K562 (cell line): Measurements from ENCODE around the gene PRR7. TPM values are rescaled to one million over a fixed set of nuclear protein-coding genes. Genes with fewer than 3 reads are reported as not detected.
A peak's percentile ranks its signal among the peaks of the same experiment; 100 is the strongest.

Experiments
- ATAC-seq: fragments of 200-7000 bp; cut with Tn5 transposase; 3 replicates; pipeline ENCODE4 v1.9.1; 2020; ENCODE audit warnings: moderate library complexity
- BruUV-seq: library from RNA; stranded (reverse); fragments of 400-500 nt; replicated peaks from 2 replicates; lab custom pipeline; 2021; lab: Mats Ljungman, UMichigan
- CTCF ChIA-PET: fragments of 300-600 bp; formaldehyde crosslinking; extraction: SDS; loops from one replicate; lab custom pipeline; 2021; ENCODE audit warnings: low intra/inter-chr PET ratio; lab: Yijun Ruan, JAX
- POLR2A ChIA-PET: fragments of 300-600, 350-650 bp; sonication (Branson Sonifier 250); formaldehyde crosslinking; extraction: SDS; loops from one replicate; lab custom pipeline; 2021; ENCODE audit warnings: antibody characterized with exemption, inconsistent platforms; lab: Yijun Ruan, JAX
- DNase-seq, 4 experiments: peaks; one replicate each; pipeline versions ENCODE4 v3.0.0 to v3.0.0-alpha.2; 2011 to 2018; ENCODE audit warnings: low spot score in 3 of 4, mixed read lengths in 3 of 4; ENCODE audit errors: extremely low read depth in 1 of 4
- FAIRE-seq: peaks from 2 replicates; lab custom pipeline; 2011; peaks lifted over from hg19 to GRCh38; lab: Jason Lieb, UNC
- H2AFZ ChIP-seq: 2 replicates; pipeline ENCODE4 v1.6.0; 2011; ENCODE audit warnings: low read depth, low read length, control low read depth, inconsistent platforms
- H3K27ac ChIP-seq: fragments of 200-600 bp; 3 replicates; pipeline ENCODE4 v1.8.0; 2011; ENCODE audit warnings: low read depth, mild to moderate bottlenecking, control low read depth, inconsistent platforms, low read length, moderate library complexity, mixed read lengths; ENCODE audit errors: extremely low read depth
- H3K27me3 ChIP-seq, 2 experiments: fragments of 300-600 bp in 1 of 2; 2 replicates in 1 of 2; 3 replicates in 1 of 2; pipeline versions ENCODE4 v1.6.0 to v1.8.0; 2011; ENCODE audit warnings: inconsistent platforms in 2 of 2, low read length in 2 of 2, mild to moderate bottlenecking in 1 of 2, mixed read lengths in 1 of 2, moderate library complexity in 1 of 2; ENCODE audit not compliant: control insufficient read depth in 2 of 2, insufficient read depth in 2 of 2
- H3K36me3 ChIP-seq: fragments of 300-600 bp; 3 replicates; pipeline ENCODE4 v1.8.0; 2011; ENCODE audit warnings: mild to moderate bottlenecking, low read length, inconsistent platforms; ENCODE audit not compliant: control insufficient read depth, insufficient read depth
- H3K4me1 ChIP-seq, 2 experiments: fragments of 200-600 bp in 1 of 2; replicated peaks in 1 of 2; 2 replicates in 1 of 2; 3 replicates in 1 of 2; pipeline versions ENCODE4 v1.5.1 to v1.8.0; 2011; ENCODE audit warnings: inconsistent platforms in 2 of 2, low read length in 2 of 2, mild to moderate bottlenecking in 1 of 2, mixed read lengths in 1 of 2, moderate library complexity in 1 of 2; ENCODE audit not compliant: control insufficient read depth in 2 of 2, insufficient read depth in 2 of 2
- H3K4me2 ChIP-seq: 2 replicates; pipeline ENCODE4 v1.6.1; 2011; ENCODE audit warnings: low read length, control low read depth, inconsistent platforms, mixed read lengths; ENCODE audit not compliant: insufficient read depth
- H3K4me3 ChIP-seq: fragments of 200-600 bp; sonication (generic), shearing (Covaris generic); 2 replicates; pipeline ENCODE4 v1.5.1; 2016; ENCODE audit warnings: control low read depth, inconsistent platforms
- H3K79me2 ChIP-seq: fragments of 200-600 bp; 3 replicates; pipeline ENCODE4 v1.8.0; 2011; ENCODE audit warnings: low read length, inconsistent platforms; ENCODE audit not compliant: control insufficient read depth, insufficient read depth
- H3K9ac ChIP-seq, 2 experiments: 2 replicates each; pipeline versions ENCODE4 v1.6.0 to v1.6.1; 2011; ENCODE audit warnings: low read depth in 2 of 2, low read length in 2 of 2, control low read depth in 1 of 2, inconsistent platforms in 1 of 2, mild to moderate bottlenecking in 1 of 2, mixed read lengths in 1 of 2; ENCODE audit not compliant: insufficient read depth in 1 of 2
- H3K9me1 ChIP-seq: one replicate; pipeline ENCODE4 v1.6.0; 2011; ENCODE audit warnings: inconsistent platforms, mild to moderate bottlenecking, low read length, moderate library complexity; ENCODE audit not compliant: control insufficient read depth, insufficient read depth
- H3K9me3 ChIP-seq: replicated peaks from 2 replicates; pipeline ENCODE4 v1.5.1; 2011; ENCODE audit warnings: low read depth, low read length, inconsistent platforms; ENCODE audit not compliant: control insufficient read depth, insufficient read depth
- H4K20me1 ChIP-seq: replicated peaks from 2 replicates; pipeline ENCODE4 v1.6.1; 2011; ENCODE audit warnings: low read length, inconsistent platforms, mixed read lengths; ENCODE audit not compliant: control insufficient read depth, insufficient read depth
- POLR2G ChIP-seq: fragments of 200-400 bp; formaldehyde crosslinking; IDR thresholded peaks from 2 replicates; pipeline ENCODE4 v1.6.1; 2017; ENCODE audit warnings: low read depth, mild to moderate bottlenecking, antibody characterized with exemption, low read length, moderate library complexity
- TRIM28 ChIP-seq: fragments of 450-650 bp; IDR thresholded peaks from 2 replicates; pipeline ENCODE4 v1.6.1; 2017
- ZNF778 ChIP-seq: fragments of 450-650 bp; formaldehyde crosslinking; IDR thresholded peaks from 2 replicates; pipeline ENCODE4 v1.4.0; 2020; ENCODE audit warnings: mild to moderate bottlenecking, moderate library complexity
- WGBS: fragments of 100-300 bp; shearing (Covaris generic); methylation state at CpG from one replicate; pipeline ENCODE4 v1.1.6; 2016; ENCODE audit warnings: low coverage, mixed read lengths; ENCODE audit not compliant: insufficient coverage; ENCODE audit errors: missing lambda C conversion rate; 5-methylcytosine and 5-hydroxymethylcytosine counted together
- in situ Hi-C: fragments of 300-500 bp; cut with MboI; formaldehyde crosslinking; loops from 4 replicates; pipeline ENCODE4 v1.15.0; 2018; ENCODE audit warnings: inconsistent platforms, mixed read lengths
- intact Hi-C: fragments of 100-400 bp; cut with micrococcal nuclease; formaldehyde crosslinking; loops from 2 replicates; pipeline ENCODE4 v1.14.2; 2022
- polyA plus RNA-seq, 8 experiments: library from polyadenylated mRNA; depleted of rRNA in 4 of 8; stranded (reverse) in 5 of 8; unstranded in 3 of 8; fragments of >200 nt; fragmentation: Nextera tagmentation in 2 of 8; fragmentation: Illumina TruSeq in 1 of 8; extraction: Ambion mirVana in 2 of 8; extraction: Trizol in 1 of 8; gene quantifications; 2 replicates each; pipeline versions ENCODE4 v1.2.1 to v1.2.3, GENCODE V29; 2011 to 2014; ENCODE audit warnings: inconsistent platforms in 1 of 8, missing spikeins in 1 of 8
- total RNA-seq, 7 experiments: library from RNA; depleted of rRNA in 6 of 7; stranded (reverse); fragments of >200 nt in 6 of 7; fragmentation: Illumina TruSeq in 2 of 7; extraction: Trizol in 2 of 7; gene quantifications; 2 replicates each; pipeline versions ENCODE4 v1.2.1 to v1.2.3, GENCODE V29; 2011 to 2021; ENCODE audit warnings: low replicate concordance in 1 of 7

PRR7 gene
- total and polyA plus RNA-seq, 9 of the 15 experiments (the other 6 are each of a cell fraction or from before 2014, with no cell fraction given), result 0.80 to 11.3 (median 10.4) TPM; not detected in 4

DNA sequence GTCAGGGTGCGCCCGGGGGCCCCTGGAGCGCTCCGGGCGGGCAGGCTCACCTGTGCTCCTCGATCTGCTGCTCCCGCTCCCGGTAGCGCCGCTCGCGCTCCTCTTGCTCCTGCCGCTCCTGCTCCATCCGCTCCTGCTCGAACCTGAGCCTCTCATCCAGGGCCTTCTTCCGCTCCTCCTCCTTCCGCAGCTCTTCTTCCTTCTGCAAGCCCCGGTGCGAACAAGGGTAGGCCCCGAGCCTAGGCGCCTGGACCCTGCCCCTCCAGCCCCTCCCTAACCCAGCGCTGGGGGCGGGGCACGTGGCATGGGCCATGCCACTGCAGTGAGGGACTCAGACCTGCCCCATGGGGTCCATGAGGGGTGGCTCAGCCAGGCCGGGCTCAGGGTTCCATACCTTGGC is 20.2 kb downstream of the PRR7 start:
- Histone ChIP-seq H4K20me1 (no peaks in the 10 kb centered on the region; the same call in none of the 2 replicates), H3K9me1 (no peaks in the 10 kb centered on the region), H3K36me3 (peaks cover 64% of the 10 kb centered on the region; the same call in 2 of the 3 replicates), H3K27ac (no peak overlapping the region), H3K27me3 (no peaks in the 10 kb centered on the region), H3K4me1 (peaks cover 8 to 40% of the 10 kb centered on the region in 2 experiments), H3K9ac (no peak overlapping the region), H3K4me2 (no peak overlapping the region), H2AFZ (no peak overlapping the region), H3K79me2 (peaks cover 25% of the 10 kb centered on the region), H3K4me3 (no peak overlapping the region), H3K9me3 (peaks cover 4% of the 10 kb centered on the region)
- TF ChIP-seq ZNF778 (CRISPR knock-in tag), result no peak
- peak; percentile 28; the same call in 1 of the 2 replicates for TF ChIP-seq POLR2G
- WGBS, result 95% methylated on average over 13 of the region's 25 CpGs
- intact Hi-C loops (no loop called here), in situ Hi-C loops (no loop called here)
- DNase-seq, result no peak
- FAIRE-seq, result no peak
- no TSS peak for BruUV-seq
- POLR2A ChIA-PET, result interaction anchor here (0.6 to 0.7 kb wide), 2 partner anchors 9 to 11 kb away, joined by 3 read pairs; no protein-coding TSS in a partner anchor
- no peak for ATAC-seq
- CTCF ChIA-PET, result no interaction called here

DNA sequence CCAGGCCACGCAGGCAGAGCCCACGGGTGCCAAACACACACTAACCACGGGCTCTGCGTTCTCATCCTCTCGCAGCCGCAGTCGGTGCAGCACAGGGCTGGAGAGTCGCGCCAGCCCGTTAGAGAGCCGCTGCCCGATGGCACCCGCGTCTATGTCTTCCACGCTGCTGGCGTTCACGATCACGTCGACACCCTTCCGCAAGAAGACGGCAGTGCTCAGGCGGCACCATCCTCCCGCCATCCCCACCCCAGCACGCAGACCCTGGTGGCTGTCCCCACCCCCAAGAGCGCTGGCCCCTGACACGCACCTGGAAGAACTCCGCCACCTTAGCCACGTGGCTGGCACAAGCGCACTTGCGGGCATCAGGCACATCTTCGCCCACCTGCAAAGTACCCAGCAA is 20.8 kb downstream of the PRR7 start:
- Histone ChIP-seq H3K9ac (no peak overlapping the region), H3K4me3 (no peak overlapping the region), H3K27me3 (no peaks in the 10 kb centered on the region), H3K4me1 (peaks cover 8 to 40% of the 10 kb centered on the region in 2 experiments), H3K79me2 (peaks cover 31% of the 10 kb centered on the region), H3K36me3 (peaks cover 63% of the 10 kb centered on the region; the same call in 2 of the 3 replicates), H3K9me1 (no peaks in the 10 kb centered on the region), H3K9me3 (peaks cover 4% of the 10 kb centered on the region), H4K20me1 (no peaks in the 10 kb centered on the region; the same call in none of the 2 replicates), H3K4me2 (no peak overlapping the region), H2AFZ (no peak overlapping the region), H3K27ac (no peak overlapping the region)
- in situ Hi-C loops (no loop called here), intact Hi-C loops (no loop called here)
- FAIRE-seq (no peak), ATAC-seq (no peak), DNase-seq (no peak)
- TF ChIP-seq TRIM28, result no peak
- TF ChIP-seq POLR2G, result 0 out of 2 replicates have a peak, but pooled peaks have one; percentile 48
- ChIA-PET CTCF (no interaction called here), POLR2A (interaction anchor here (0.6 kb wide), 2 partner anchors 10 to 12 kb away, joined by 3 read pairs; no protein-coding TSS in a partner anchor)
- BruUV-seq, result no TSS peak
- 96% methylated on average over 20 of the region's 31 CpGs for WGBS
